Calu3 (cell line): Measurements from ENCODE around the gene B4GALT7. TPM values are rescaled to one million over a fixed set of nuclear protein-coding genes. Genes with fewer than 3 reads are reported as not detected.

Experiments used
- BruUV-seq: library from RNA; stranded (reverse); fragments of 400-500 nt; replicated peaks from 2 replicates; lab custom pipeline; 2021; lab: Mats Ljungman, UMichigan
- CTCF ChIA-PET: fragments of 300-600 bp; sonication (Branson Sonifier 250); formaldehyde crosslinking; loops from one replicate; lab custom pipeline; 2022; ENCODE audit warnings: antibody characterized with exemption; lab: Charles Lee
- DNase-seq: peaks from one replicate; pipeline ENCODE4 v3.0.0; 2022
- H3K27ac Mint-ChIP-seq: one replicate; pipeline ENCODE4 v1.8.0; 2022; ENCODE audit warnings: mixed read lengths; ENCODE audit not compliant: unreplicated experiment
- H3K27me3 Mint-ChIP-seq: one replicate; pipeline ENCODE4 v1.8.0; 2022; ENCODE audit warnings: mixed read lengths; ENCODE audit not compliant: unreplicated experiment
- H3K36me3 Mint-ChIP-seq: one replicate; pipeline ENCODE4 v1.8.0; 2022; ENCODE audit warnings: mild to moderate bottlenecking, moderate library complexity, mixed read lengths; ENCODE audit not compliant: insufficient read depth, unreplicated experiment
- H3K4me1 Mint-ChIP-seq: one replicate; pipeline ENCODE4 v1.8.0; 2022; ENCODE audit warnings: mild to moderate bottlenecking, low read depth, mixed read lengths; ENCODE audit not compliant: unreplicated experiment
- H3K4me3 Mint-ChIP-seq: one replicate; pipeline ENCODE4 v1.8.0; 2022; ENCODE audit warnings: mild to moderate bottlenecking, low read depth, moderate library complexity, mixed read lengths; ENCODE audit not compliant: unreplicated experiment
- H3K9me3 Mint-ChIP-seq: one replicate; pipeline ENCODE4 v1.8.0; 2022; ENCODE audit warnings: low read depth, mixed read lengths; ENCODE audit not compliant: unreplicated experiment
- intact Hi-C: fragments of 100-400 bp; cut with micrococcal nuclease; formaldehyde crosslinking; loops from one replicate; pipeline ENCODE4 v1.10.0; 2022; ENCODE audit not compliant: unreplicated experiment
- total RNA-seq: library from RNA; stranded (reverse); gene quantifications from 2 replicates; pipeline ENCODE4 v1.2.3, GENCODE V29; 2022
- TF ChIP-seq, protein P1 (sequence below): fragments of 200-600 bp; IDR thresholded peaks from one replicate; pipeline ENCODE4 v1.8.0; 2022; ENCODE audit warnings: antibody characterized with exemption; ENCODE audit not compliant: unreplicated experiment

B4GALT7 gene
- total RNA-seq, 1 experiment from 2014 or later, result 55.7 TPM

DNA sequence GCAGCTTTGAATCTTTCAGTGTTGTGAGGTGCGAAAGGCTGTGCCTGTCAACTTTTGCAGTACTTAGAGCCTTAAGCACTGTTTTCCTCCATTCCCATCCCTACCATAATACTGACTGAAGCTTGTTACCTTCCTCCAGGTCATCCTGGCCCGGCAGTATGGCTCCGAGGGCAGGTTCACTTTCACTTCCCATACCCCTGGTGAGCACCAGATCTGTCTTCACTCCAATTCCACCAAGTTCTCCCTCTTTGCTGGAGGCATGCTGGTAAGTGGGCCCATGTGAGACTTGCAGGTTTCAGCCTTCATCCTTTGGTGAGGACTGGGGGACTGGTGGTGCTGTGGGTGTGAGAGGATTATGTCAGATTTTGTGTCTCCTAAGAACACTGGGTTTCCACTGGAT is 6.4 kb upstream of the B4GALT7 start:
- Mint-ChIP-seq H3K4me1 (peaks cover 27% of the 10 kb centered on the region), H3K36me3 (peaks cover 59% of the 10 kb centered on the region), H3K9me3 (no peaks in the 10 kb centered on the region), H3K27me3 (peaks cover 30% of the 10 kb centered on the region), H3K27ac (peak overlapping the region; percentile 50), H3K4me3 (peak overlapping the region; percentile 86)
- no peak for DNase-seq
- CTCF ChIA-PET, result no interaction called here
- TF ChIP-seq, protein P1, sequence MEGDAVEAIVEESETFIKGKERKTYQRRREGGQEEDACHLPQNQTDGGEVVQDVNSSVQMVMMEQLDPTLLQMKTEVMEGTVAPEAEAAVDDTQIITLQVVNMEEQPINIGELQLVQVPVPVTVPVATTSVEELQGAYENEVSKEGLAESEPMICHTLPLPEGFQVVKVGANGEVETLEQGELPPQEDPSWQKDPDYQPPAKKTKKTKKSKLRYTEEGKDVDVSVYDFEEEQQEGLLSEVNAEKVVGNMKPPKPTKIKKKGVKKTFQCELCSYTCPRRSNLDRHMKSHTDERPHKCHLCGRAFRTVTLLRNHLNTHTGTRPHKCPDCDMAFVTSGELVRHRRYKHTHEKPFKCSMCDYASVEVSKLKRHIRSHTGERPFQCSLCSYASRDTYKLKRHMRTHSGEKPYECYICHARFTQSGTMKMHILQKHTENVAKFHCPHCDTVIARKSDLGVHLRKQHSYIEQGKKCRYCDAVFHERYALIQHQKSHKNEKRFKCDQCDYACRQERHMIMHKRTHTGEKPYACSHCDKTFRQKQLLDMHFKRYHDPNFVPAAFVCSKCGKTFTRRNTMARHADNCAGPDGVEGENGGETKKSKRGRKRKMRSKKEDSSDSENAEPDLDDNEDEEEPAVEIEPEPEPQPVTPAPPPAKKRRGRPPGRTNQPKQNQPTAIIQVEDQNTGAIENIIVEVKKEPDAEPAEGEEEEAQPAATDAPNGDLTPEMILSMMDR, result no peak
- BruUV-seq, result no TSS peak
- intact Hi-C loops, result loop anchor here (5.0 kb wide), 1 partner anchor 36 kb away; no protein-coding TSS in a partner anchor

DNA sequence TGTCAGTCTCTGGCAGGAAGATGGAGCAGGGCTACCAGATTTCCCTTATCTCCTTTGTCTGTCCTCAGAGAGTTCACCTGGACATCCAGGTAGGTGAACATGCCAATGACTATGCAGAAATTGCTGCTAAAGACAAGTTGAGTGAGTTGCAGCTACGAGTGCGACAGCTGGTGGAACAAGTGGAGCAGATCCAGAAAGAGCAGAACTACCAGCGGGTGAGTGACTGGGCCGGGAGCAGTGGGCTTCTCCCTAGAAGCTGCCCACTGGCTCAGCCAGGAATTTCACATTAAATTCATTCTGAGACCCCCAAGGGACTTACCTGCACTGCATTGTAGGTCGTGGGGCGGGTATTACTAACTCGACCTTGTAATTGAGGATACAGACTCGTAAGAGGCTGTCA is 5.9 kb upstream of the B4GALT7 start:
- CTCF ChIA-PET, result no interaction called here
- Mint-ChIP-seq H3K9me3 (no peaks in the 10 kb centered on the region), H3K27ac (peak overlapping the region; percentile 50), H3K4me3 (peak overlapping the region; percentile 86), H3K4me1 (peaks cover 31% of the 10 kb centered on the region), H3K27me3 (peaks cover 24% of the 10 kb centered on the region), H3K36me3 (peaks cover 65% of the 10 kb centered on the region)
- BruUV-seq, result no TSS peak
- intact Hi-C loops, result loop anchor here (5.0 kb wide), 1 partner anchor 37 kb away; no protein-coding TSS in a partner anchor
- TF ChIP-seq, protein P1, result no peak
- DNase-seq, result no peak

DNA sequence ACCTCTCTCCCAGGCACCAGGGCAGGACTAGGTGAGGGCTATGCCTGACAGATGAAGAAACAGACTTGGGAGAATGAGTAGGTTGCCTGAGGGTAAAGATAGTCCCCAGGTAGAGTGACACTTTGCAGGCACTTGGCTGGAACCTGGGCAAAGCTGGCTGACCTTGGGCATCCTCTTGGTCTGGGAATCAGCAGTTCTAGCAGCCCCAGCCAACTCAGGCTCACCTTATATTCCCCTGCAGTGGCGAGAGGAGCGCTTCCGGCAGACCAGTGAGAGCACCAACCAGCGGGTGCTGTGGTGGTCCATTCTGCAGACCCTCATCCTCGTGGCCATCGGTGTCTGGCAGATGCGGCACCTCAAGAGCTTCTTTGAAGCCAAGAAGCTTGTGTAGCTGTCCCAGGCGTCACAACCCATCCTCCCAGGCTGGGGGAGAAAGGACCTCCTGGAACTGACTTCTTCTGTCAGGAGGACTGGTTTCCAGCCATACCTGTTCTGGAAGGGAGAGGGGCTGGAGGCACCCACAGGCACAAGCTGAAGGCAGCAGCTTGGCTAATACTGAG is 4.8 kb upstream of the B4GALT7 start:
- intact Hi-C loops, result no loop called here
- peaks cover 31% of the 10 kb centered on the region for H3K4me1 Mint-ChIP-seq

DNA sequence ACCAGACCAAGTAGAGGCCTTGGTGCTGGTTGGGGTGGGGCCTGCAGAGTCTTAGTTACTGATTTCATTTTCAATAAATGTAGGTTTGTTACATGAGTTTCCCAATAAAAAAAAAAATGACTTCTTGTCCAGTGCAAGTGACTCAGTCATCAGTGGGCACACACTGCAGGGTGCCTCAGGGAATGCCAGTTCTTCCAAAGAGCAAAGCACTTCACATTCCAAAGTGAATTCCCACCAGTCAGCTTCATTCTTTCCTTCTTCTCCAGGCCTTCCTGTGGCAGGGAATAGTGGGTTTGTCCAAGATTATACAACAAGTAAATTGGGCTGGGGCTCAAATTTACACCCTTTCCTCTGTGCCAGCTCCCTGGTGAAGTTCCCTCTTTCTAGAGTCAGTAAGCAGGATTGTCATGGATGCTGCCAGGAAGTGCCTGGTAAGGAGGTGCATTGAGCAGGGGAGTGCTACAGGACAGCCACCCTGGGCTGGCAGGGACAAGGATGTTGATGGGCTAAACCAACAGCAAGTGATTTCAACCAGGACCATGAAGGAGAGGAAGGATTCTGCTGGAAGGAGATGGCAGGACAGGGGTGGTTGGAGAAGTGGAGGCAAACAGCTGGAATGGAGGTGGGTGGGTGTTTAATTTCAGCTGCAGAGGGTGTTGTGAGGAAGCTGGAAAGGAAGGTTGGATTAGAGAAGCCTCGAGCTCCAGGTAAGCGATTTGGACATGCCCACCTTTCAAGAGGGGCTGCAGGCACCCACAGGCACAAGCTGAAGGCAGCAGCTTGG is 3.7 kb upstream of the B4GALT7 start:
- no peak for DNase-seq
- TF ChIP-seq, protein P1, result no peak
- Mint-ChIP-seq H3K4me1 (peaks cover 30% of the 10 kb centered on the region), H3K4me3 (no peak overlapping the region), H3K27me3 (peaks cover 3% of the 10 kb centered on the region), H3K9me3 (no peaks in the 10 kb centered on the region), H3K27ac (peak overlapping the region; percentile 71), H3K36me3 (peaks cover 84% of the 10 kb centered on the region)
- CTCF ChIA-PET, result interaction anchor here (0.7 kb wide), 1 partner anchor 35 kb away, joined by 5 read pairs; no protein-coding TSS in a partner anchor
- intact Hi-C loops, result no loop called here
- no TSS peak for BruUV-seq

More for the DNA sequence above, 4.8 kb upstream of the B4GALT7 start:
- Mint-ChIP-seq H3K9me3 (no peaks in the 10 kb centered on the region), H3K27ac (no peak overlapping the region), H3K4me3 (no peak overlapping the region), H3K27me3 (peaks cover 14% of the 10 kb centered on the region), H3K36me3 (peaks cover 75% of the 10 kb centered on the region)
- no TSS peak for BruUV-seq
- DNase-seq, result no peak
- CTCF ChIA-PET, result no interaction called here
- TF ChIP-seq, protein P1, result no peak
